HL-60 (cell line): ENCODE measurements around the gene SLC35C1.
"Not testable (repeated sequence)": the region's sequence is repeated elsewhere in the genome, so short reads cannot be mapped to it uniquely, and the experiment has no call there.

Experiments
- DNase-seq, 2 experiments: peaks; one replicate each; pipeline ENCODE4 v3.0.0-alpha.2; 2010 to 2020; ENCODE audit warnings: low read depth in 1 of 2, low spot score in 1 of 2
- H3K27ac ChIP-seq: fragments of 250-450 bp; sonication (Bioruptor Pico); replicated peaks from 2 replicates; pipeline ENCODE4 v1.5.1; 2020; ENCODE audit warnings: mild to moderate bottlenecking, moderate library complexity
- H3K27me3 ChIP-seq: fragments of 250-450 bp; sonication (Bioruptor Pico); 2 replicates; pipeline ENCODE4 v1.5.1; 2021; ENCODE audit warnings: mild to moderate bottlenecking, moderate library complexity; ENCODE audit not compliant: insufficient read depth, poor library complexity, severe bottlenecking
- H3K4me3 ChIP-seq: replicated peaks from 2 replicates; pipeline ENCODE4 v1.5.1; 2011; ENCODE audit warnings: mild to moderate bottlenecking, control low read depth, low read length; ENCODE audit not compliant: insufficient read depth
- CTCF ChIP-seq: IDR thresholded peaks from one replicate; pipeline ENCODE4 v1.5.1; 2011; ENCODE audit warnings: low read length, control low read depth, inconsistent platforms; ENCODE audit not compliant: insufficient read depth
- GABPA ChIP-seq: IDR thresholded peaks from 2 replicates; pipeline ENCODE4 v1.6.1; 2012; ENCODE audit warnings: low read depth
- POLR2AphosphoS5 ChIP-seq: IDR thresholded peaks from 2 replicates; pipeline ENCODE4 v1.6.1; 2012; ENCODE audit warnings: low read depth
- REST ChIP-seq: IDR thresholded peaks from 2 replicates; pipeline ENCODE4 v1.6.1; 2012; ENCODE audit warnings: low read depth; ENCODE audit not compliant: insufficient replicate concordance
- SPI1 ChIP-seq: IDR thresholded peaks from 2 replicates; pipeline ENCODE4 v1.6.1; 2012; ENCODE audit warnings: low read depth, mild to moderate bottlenecking, borderline replicate concordance

SLC35C1 gene

GRCh38 chr11:45817191-45817590 is 12.2 kb downstream of the SLC35C1 start:
- no peak overlapping the region for H3K27ac ChIP-seq
- H3K27me3 ChIP-seq: no peaks in the 10 kb centered on the region
- no peak for DNase-seq
- no peak overlapping the region for H3K4me3 ChIP-seq
- TF ChIP-seq CTCF: no peak
- peak; percentile 44; the same call in 1 of the 2 replicates for TF ChIP-seq SPI1
- no peak for TF ChIP-seq POLR2AphosphoS5
- no peak for TF ChIP-seq GABPA
- TF ChIP-seq REST: no peak

- no peak for TF ChIP-seq SPI1
- no peak for TF ChIP-seq GABPA
- no peak for TF ChIP-seq CTCF
- TF ChIP-seq REST: no peak
- TF ChIP-seq POLR2AphosphoS5: no peak
- no peak overlapping the region for H3K4me3 ChIP-seq
- no peak overlapping the region for H3K27ac ChIP-seq
- no peaks in the 10 kb centered on the region for H3K27me3 ChIP-seq
- DNase-seq: no peak
Measured at GRCh38 chr11:45818961-45819605, 14.1 kb downstream of the SLC35C1 start.

- no peak for TF ChIP-seq REST
- no peak for TF ChIP-seq GABPA
- no peak for TF ChIP-seq POLR2AphosphoS5
- TF ChIP-seq CTCF: no peak
- TF ChIP-seq SPI1: no peak
- Histone ChIP-seq H3K27me3 (no peaks in the 10 kb centered on the region), H3K27ac (no peak overlapping the region), H3K4me3 (no peak overlapping the region)
- DNase-seq: no peak
Measured at GRCh38 chr11:45820211-45820857, 15.4 kb downstream of the SLC35C1 start.

GRCh38 chr11:45826492-45826891 is 21.5 kb downstream of the SLC35C1 start:
- not testable (repeated sequence) for DNase-seq, H3K4me3 ChIP-seq, H3K27me3 ChIP-seq, H3K27ac ChIP-seq
